Kidney epithelial cell (primary cell): Measurements from ENCODE around the gene SYPL1. TPM values are rescaled to one million over a fixed set of nuclear protein-coding genes. Genes with fewer than 3 reads are reported as not detected.

Experiments
- DNase-seq: peaks from one replicate; pipeline ENCODE4 v3.0.0-alpha.2; 2010; ENCODE audit warnings: low read depth
- H3K27me3 ChIP-seq: 2 replicates; pipeline ENCODE4 v1.6.0; 2011; ENCODE audit warnings: low read length; ENCODE audit not compliant: control insufficient read depth, insufficient read depth
- H3K36me3 ChIP-seq: 2 replicates; pipeline ENCODE4 v1.5.1; 2011; ENCODE audit warnings: low read length; ENCODE audit not compliant: control insufficient read depth, insufficient read depth
- H3K4me3 ChIP-seq: 2 replicates; pipeline ENCODE4 v1.5.1; 2011; ENCODE audit warnings: low read depth, mild to moderate bottlenecking, control low read depth, low read length
- CTCF ChIP-seq: IDR thresholded peaks from 2 replicates; pipeline ENCODE4 v1.5.1; 2011; ENCODE audit warnings: mild to moderate bottlenecking, moderate library complexity, low read length, control low read depth, inconsistent platforms; ENCODE audit not compliant: insufficient read depth, poor library complexity, severe bottlenecking
- total RNA-seq: library from RNA; depleted of rRNA; stranded (reverse); fragments of >200 nt; gene quantifications from 2 replicates; pipeline ENCODE4 v1.2.3, GENCODE V29; 2015

SYPL1 gene
- total RNA-seq, 1 donor from 2014 or later: 69.0 TPM

DNA sequence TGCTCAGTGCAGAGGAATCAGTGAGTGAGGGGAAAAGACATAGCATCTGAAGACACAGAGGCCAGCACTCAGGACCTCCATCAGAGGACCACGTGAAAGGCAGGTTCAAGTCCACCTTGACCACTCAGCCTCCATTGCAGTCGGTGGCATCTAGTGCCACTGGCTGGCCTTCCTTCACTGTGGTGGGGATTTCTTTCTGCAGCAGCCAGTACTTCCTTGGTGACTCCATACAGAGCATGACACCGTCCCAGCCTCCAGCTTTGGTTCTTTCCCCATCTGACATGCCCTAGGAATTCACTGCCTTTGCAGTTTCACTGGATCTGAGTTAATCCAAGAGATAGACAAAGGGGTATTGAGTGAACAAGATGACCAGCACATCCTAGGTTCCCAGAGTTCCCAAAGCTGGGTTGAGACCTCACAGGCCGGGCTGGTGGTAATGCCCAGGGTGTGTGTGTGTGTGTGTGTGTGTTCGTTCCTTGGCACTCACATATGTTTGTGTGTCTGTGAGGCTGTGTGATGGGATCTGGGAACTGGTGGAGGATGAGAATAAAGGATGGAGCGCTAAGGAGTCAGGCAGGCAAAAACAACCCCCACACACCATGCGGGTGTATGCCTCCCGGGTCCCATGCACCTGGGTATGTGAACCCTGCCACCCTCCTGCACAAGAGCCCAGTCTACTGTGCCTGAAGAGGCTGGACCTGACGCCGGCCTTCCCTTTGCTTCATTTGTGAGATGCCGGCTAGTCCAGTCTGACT is 57.8 kb downstream of the SYPL1 start:
- Histone ChIP-seq H3K36me3 (no peaks in the 10 kb centered on the region), H3K4me3 (no peak overlapping the region), H3K27me3 (peaks cover 3% of the 10 kb centered on the region)
- no peak for DNase-seq
- TF ChIP-seq CTCF: no peak

DNA sequence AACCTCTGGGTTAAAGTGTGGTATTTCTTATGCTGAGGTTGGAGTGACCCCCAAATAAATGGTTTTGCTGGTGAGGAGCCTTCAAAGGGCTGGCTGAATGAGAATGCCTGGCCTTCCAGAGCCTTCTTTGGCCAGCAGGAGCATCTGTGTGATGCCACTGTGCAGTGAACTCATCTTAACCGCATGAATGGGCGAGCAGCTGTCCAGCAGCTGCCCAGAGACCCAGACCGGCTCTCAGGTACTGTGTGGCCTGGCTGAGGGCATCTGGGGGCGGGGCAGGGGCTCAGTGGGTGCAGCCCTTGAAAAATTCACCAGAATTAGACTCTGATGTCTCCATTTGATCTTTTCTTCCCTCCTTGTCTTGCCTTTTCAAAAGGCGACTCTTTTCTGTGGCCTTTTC is 59.0 kb downstream of the SYPL1 start:
- peak; percentile 11 for TF ChIP-seq CTCF
- H3K36me3 ChIP-seq: no peaks in the 10 kb centered on the region
- no peak overlapping the region for H3K4me3 ChIP-seq
- H3K27me3 ChIP-seq: peaks cover 3% of the 10 kb centered on the region
- DNase-seq: no peak

DNA sequence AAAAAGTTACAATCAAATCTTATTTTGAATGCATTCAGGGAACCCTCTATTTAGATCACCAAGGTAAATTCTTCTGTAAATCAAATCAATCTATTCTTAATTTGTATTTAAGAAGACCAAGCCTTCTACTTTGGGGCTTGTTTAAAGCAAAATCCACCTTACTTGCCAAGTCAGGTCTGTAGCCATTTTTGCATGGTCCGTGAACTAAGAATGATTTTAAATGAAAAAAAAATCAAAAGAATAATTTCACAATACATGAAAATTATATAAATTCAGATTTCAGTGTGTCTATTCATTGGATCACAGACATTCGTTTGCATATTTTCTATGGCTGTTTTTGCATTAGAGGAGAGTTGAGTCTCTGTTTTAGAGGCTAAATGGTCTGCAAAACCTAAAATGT is 59.4 kb downstream of the SYPL1 start:
- no peak for TF ChIP-seq CTCF
- no peak for DNase-seq
- Histone ChIP-seq H3K27me3 (peaks cover 3% of the 10 kb centered on the region), H3K4me3 (no peak overlapping the region), H3K36me3 (no peaks in the 10 kb centered on the region)

DNA sequence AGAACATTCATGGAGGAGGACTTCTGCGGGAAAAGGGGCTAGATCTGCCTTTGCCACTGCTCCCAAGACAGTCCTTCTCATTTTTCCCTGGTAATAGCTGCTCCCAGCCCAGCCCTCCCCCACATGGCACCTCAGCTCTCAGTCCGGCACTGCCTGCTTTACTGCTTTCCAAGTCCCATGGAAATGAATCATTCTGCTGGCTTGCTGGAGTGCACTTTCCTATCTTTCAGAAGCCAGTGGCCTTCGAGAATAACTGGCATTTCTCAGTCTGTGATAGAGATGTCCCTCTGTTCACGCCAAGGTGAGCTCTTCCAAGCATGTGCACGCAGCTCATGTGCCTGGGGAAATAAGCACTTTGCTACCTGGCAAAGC is 61.4 kb downstream of the SYPL1 start:
- Histone ChIP-seq H3K4me3 (no peak overlapping the region), H3K27me3 (peaks cover 6% of the 10 kb centered on the region), H3K36me3 (no peaks in the 10 kb centered on the region)
- no peak for TF ChIP-seq CTCF
- no peak for DNase-seq

- no peak for TF ChIP-seq CTCF
- H3K36me3 ChIP-seq: no peaks in the 10 kb centered on the region
- no peak for DNase-seq
- H3K4me3 ChIP-seq: no peak overlapping the region
- H3K27me3 ChIP-seq: peaks cover 6% of the 10 kb centered on the region
Measured at GRCh38 chr7:106050002-106050745, 61.9 kb downstream of the SYPL1 start.
